ENCODE results near the gene GPR27.

- TF ChIP-seq CTCF (conservative IDR thresholded peaks at IDR 0.05 in 1 of 2, IDR thresholded peaks at IDR 0.05 in 1 of 2; ENCODE audit: extremely low read depth in 1 of 2, insufficient read depth in 1 of 2, low read depth in 1 of 2, low read length in 2 of 2) = no peak
- no peak for TF ChIP-seq EZH2 (IDR thresholded peaks at IDR 0.05; ENCODE audit: borderline replicate concordance, low read length)
Observed at GRCh38 chr3:71758091-71758490, 4.4 kb downstream of the GPR27 start.
